SJSA1 (cell line): Measurements from ENCODE around the gene ARHGAP26. TPM values are rescaled to one million over a fixed set of nuclear protein-coding genes. Genes with fewer than 3 reads are reported as not detected.
"Not testable (repeated sequence)": the region's sequence is repeated elsewhere in the genome, so short reads cannot be mapped to it uniquely, and the experiment has no call there.

Experiments
- DNase-seq, 2 experiments: peaks; one replicate each; pipeline ENCODE4 v3.0.0-alpha.2; 2015 to 2020; ENCODE audit warnings: low spot score in 2 of 2, low read depth in 1 of 2
- H3K27ac ChIP-seq: fragments of 250-450 bp; sonication (Bioruptor Pico); 2 replicates; pipeline ENCODE4 v1.5.1; 2020; ENCODE audit warnings: mild to moderate bottlenecking, moderate library complexity
- H3K27me3 ChIP-seq: fragments of 250-450 bp; sonication (Bioruptor Pico); replicated peaks from 2 replicates; pipeline ENCODE4 v1.5.1; 2020; ENCODE audit warnings: mild to moderate bottlenecking, moderate library complexity
- H3K36me3 ChIP-seq: fragments of 250-450 bp; sonication (Bioruptor Pico); 2 replicates; pipeline ENCODE4 v1.5.1; 2020; ENCODE audit warnings: mild to moderate bottlenecking
- H3K4me1 ChIP-seq: fragments of 250-450 bp; sonication (Bioruptor Pico); replicated peaks from 2 replicates; pipeline ENCODE4 v1.6.1; 2021; ENCODE audit warnings: mild to moderate bottlenecking
- H3K4me3 ChIP-seq: fragments of 250-450 bp; sonication (Bioruptor Pico); 2 replicates; pipeline ENCODE4 v1.5.1; 2020; ENCODE audit warnings: mild to moderate bottlenecking
- H3K9me3 ChIP-seq: fragments of 250-450 bp; sonication (Bioruptor Pico); replicated peaks from 2 replicates; pipeline ENCODE4 v1.5.1; 2020; ENCODE audit warnings: mild to moderate bottlenecking
- total RNA-seq: library from RNA; depleted of rRNA; stranded (reverse); fragments of >200 nt; shearing (Covaris generic); gene quantifications from 2 replicates; pipeline ENCODE4 v1.2.3, GENCODE V29; 2014

ARHGAP26 gene
- total RNA-seq, 1 experiment from 2014 or later: 10.2 TPM

DNA sequence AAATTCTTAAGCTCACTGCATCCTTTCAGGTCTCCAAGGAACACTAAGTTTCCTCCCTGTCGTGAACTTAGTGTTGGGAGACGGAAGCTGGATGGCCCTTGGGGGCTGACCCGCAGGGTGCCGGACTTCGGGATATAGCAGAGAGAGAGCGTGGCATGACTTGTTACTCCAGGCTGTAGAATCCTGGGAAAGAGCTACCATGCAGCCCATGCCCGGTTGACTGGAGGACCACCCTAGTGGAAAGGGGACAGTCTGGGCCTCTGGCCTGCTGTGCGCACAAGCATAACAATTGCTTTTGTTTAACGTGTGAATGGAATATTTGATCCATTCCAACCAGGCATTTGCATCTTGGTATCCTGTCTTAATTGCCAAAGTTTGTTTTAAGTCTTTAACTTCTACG is 319.9 kb downstream of the ARHGAP26 start:
- not testable (repeated sequence) for H3K27ac ChIP-seq, DNase-seq, H3K9me3 ChIP-seq, H3K4me3 ChIP-seq, H3K27me3 ChIP-seq, H3K36me3 ChIP-seq
- H3K4me1 ChIP-seq: peaks cover 32% of the 10 kb centered on the region

GRCh38 chr5:143092711-143093451 is 322.7 kb downstream of the ARHGAP26 start:
- not testable (repeated sequence) for H3K27me3 ChIP-seq, DNase-seq, H3K4me3 ChIP-seq

GRCh38 chr5:143093452-143094086 is 323.4 kb downstream of the ARHGAP26 start:
- H3K27ac ChIP-seq: no peak overlapping the region
- DNase-seq: no peak
- no peak overlapping the region for H3K4me3 ChIP-seq
- H3K27me3 ChIP-seq: no peaks in the 10 kb centered on the region
- H3K9me3 ChIP-seq: no peaks in the 10 kb centered on the region
- no peaks in the 10 kb centered on the region for H3K36me3 ChIP-seq
- no peaks in the 10 kb centered on the region; the same call in 1 of the 2 replicates for H3K4me1 ChIP-seq

More at GRCh38 chr5:143092711-143093451, 322.7 kb downstream of the ARHGAP26 start:
- H3K27ac ChIP-seq, H3K9me3 ChIP-seq, H3K4me1 ChIP-seq, H3K36me3 ChIP-seq: not testable (repeated sequence)

- H3K27me3 ChIP-seq: no peaks in the 10 kb centered on the region
- H3K36me3 ChIP-seq: no peaks in the 10 kb centered on the region
- peak; percentile 28 to 60 for DNase-seq
- H3K27ac ChIP-seq: no peak overlapping the region
- H3K4me3 ChIP-seq: no peak overlapping the region
- H3K9me3 ChIP-seq: no peaks in the 10 kb centered on the region
- H3K4me1 ChIP-seq: no peaks in the 10 kb centered on the region; the same call in 1 of the 2 replicates
Observed at GRCh38 chr5:143094087-143094521, 323.9 kb downstream of the ARHGAP26 start.

DNA sequence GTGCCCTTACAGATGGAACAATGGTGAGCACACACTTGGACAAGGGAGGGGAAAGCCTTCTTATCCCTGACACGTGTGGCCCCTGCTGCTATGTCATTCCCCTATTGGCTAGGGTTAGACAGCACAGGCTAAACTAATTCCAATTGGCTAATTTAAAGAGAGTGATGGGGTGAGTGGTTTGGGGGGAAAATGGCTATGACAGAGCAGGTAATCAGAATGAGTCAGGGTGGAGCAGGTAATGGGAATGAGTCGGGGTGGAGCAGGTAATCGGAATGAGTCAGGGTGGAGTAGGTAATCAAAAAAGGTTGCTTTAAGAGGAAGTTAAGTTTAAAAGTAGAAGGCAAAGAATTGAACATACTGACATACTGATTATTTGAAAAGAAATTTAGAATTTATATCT is 324.4 kb downstream of the ARHGAP26 start:
- not testable (repeated sequence) for H3K4me3 ChIP-seq, H3K27me3 ChIP-seq, H3K4me1 ChIP-seq, H3K36me3 ChIP-seq, H3K9me3 ChIP-seq, DNase-seq, H3K27ac ChIP-seq

GRCh38 chr5:143101121-143101520 is 330.9 kb downstream of the ARHGAP26 start:
- no peaks in the 10 kb centered on the region for H3K9me3 ChIP-seq
- no peak for DNase-seq
- no peaks in the 10 kb centered on the region for H3K27me3 ChIP-seq
- no peak overlapping the region for H3K4me3 ChIP-seq
- no peaks in the 10 kb centered on the region for H3K36me3 ChIP-seq
- H3K4me1 ChIP-seq: no peaks in the 10 kb centered on the region
- H3K27ac ChIP-seq: no peak overlapping the region

DNA sequence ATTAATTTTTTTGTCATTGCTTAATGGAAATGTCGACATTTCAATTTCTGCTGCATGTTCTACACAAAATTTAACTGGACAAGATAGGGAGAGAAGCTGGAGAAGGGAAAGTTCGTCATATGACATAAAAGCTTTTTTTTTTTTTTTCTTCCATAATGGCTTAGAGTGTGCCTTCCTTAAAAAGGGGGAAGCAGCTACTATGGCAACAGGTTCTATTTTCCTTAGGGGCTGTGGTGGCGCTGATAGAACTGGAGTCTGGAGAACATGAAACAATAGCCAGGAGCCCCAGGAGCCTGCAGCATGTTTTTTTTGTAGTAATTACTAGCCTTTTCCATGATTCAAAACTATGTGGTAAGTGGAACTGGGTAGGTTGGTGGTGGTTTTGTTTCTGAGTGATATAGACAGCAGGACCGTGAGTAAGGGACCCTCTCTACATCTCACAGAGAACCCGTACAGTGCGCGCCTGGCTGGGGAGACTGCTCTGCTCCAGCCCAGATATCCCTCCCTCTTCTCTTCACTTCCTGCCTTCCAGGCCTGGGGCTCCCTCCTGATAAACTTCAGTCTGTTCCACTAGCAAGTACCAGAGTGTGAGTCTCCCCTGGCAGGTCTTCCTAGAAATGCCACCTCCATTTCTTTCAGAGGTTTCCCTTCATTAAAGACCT is 331.7 kb downstream of the ARHGAP26 start:
- H3K9me3 ChIP-seq: no peaks in the 10 kb centered on the region
- DNase-seq: no peak
- no peaks in the 10 kb centered on the region for H3K27me3 ChIP-seq
- no peak overlapping the region for H3K27ac ChIP-seq
- H3K36me3 ChIP-seq: no peaks in the 10 kb centered on the region
- H3K4me1 ChIP-seq: no peaks in the 10 kb centered on the region
- H3K4me3 ChIP-seq: no peak overlapping the region

DNA sequence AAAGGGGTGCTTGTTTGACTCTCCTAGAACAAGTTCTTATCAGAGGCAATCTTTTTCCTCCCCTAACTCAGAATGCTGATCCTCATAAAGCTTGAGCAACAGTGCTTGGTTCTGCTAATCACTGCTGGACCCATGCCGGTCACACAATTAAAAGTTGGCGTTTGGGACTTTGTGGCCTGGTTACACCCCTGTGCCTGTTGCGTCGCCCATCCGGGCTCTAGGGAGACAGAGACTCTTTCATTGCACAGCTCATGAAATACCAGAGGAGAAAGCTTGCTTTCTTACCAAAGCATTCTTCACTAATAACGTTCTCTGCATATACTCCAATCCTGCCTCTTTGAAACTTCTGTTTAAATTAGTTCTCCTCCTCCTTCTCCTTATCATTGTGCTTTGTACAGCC is 332.2 kb downstream of the ARHGAP26 start:
- no peaks in the 10 kb centered on the region for H3K36me3 ChIP-seq
- H3K4me3 ChIP-seq: no peak overlapping the region
- no peaks in the 10 kb centered on the region for H3K27me3 ChIP-seq
- no peak for DNase-seq
- no peak overlapping the region for H3K27ac ChIP-seq
- no peaks in the 10 kb centered on the region for H3K4me1 ChIP-seq
- no peaks in the 10 kb centered on the region for H3K9me3 ChIP-seq

- Histone ChIP-seq H3K9me3 (no peaks in the 10 kb centered on the region), H3K36me3 (no peaks in the 10 kb centered on the region), H3K27ac (no peak overlapping the region), H3K27me3 (no peaks in the 10 kb centered on the region), H3K4me3 (no peak overlapping the region), H3K4me1 (no peaks in the 10 kb centered on the region)
- DNase-seq: no peak
Observed at GRCh38 chr5:143105216-143105905, 335.2 kb downstream of the ARHGAP26 start.

GRCh38 chr5:143106174-143106573 is 336.0 kb downstream of the ARHGAP26 start:
- no peak overlapping the region for H3K4me3 ChIP-seq
- peak; percentile 54 to 71 for DNase-seq
- no peaks in the 10 kb centered on the region for H3K36me3 ChIP-seq
- H3K27ac ChIP-seq: no peak overlapping the region
- no peaks in the 10 kb centered on the region for H3K27me3 ChIP-seq
- H3K9me3 ChIP-seq: no peaks in the 10 kb centered on the region
- no peaks in the 10 kb centered on the region for H3K4me1 ChIP-seq

DNA sequence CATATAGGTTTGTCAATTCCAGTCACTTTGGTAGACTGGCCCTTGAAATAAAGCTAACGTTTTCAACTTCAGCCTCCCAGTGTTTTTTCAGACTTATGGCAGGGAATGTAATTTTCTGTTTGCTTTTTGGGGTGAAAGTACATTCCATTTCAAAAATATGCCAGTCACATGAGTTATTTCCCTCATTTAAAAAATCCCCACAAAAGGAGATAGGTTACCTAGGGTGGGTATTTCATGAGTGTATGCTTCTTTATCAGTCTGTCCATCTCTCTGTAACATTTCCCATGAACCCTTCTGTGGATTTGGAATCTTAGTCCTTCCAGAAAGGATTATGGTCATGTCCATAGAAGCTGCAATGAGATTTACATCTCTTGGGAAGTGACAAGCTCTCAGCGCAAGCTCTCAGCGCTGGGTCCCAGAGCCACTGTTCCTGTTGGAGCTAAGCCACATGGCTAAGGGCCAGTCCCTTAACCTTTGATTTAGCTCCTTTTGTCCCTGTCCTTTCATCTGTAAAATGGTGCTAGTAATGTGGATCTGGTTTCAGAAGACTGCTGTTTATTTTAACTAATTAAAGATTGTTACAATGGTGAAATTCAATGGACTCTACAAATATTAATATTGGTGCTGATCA is 338.4 kb downstream of the ARHGAP26 start:
- Histone ChIP-seq H3K4me1 (no peaks in the 10 kb centered on the region), H3K4me3 (no peak overlapping the region), H3K27ac (no peak overlapping the region), H3K36me3 (no peaks in the 10 kb centered on the region), H3K9me3 (no peaks in the 10 kb centered on the region), H3K27me3 (no peaks in the 10 kb centered on the region)
- DNase-seq: no peak

- Histone ChIP-seq H3K4me3 (no peak overlapping the region), H3K27me3 (no peaks in the 10 kb centered on the region), H3K9me3 (no peaks in the 10 kb centered on the region), H3K36me3 (no peaks in the 10 kb centered on the region), H3K27ac (no peak overlapping the region), H3K4me1 (no peaks in the 10 kb centered on the region)
- DNase-seq: no peak
Observed at GRCh38 chr5:143110591-143110990, 340.4 kb downstream of the ARHGAP26 start.

- no peaks in the 10 kb centered on the region for H3K36me3 ChIP-seq
- DNase-seq: no peak
- no peaks in the 10 kb centered on the region for H3K4me1 ChIP-seq
- H3K4me3 ChIP-seq: no peak overlapping the region
- no peaks in the 10 kb centered on the region for H3K27me3 ChIP-seq
- no peaks in the 10 kb centered on the region for H3K9me3 ChIP-seq
- no peak overlapping the region for H3K27ac ChIP-seq
Observed at GRCh38 chr5:143111799-143112198, 341.6 kb downstream of the ARHGAP26 start.
